Fibroblast of the aortic adventitia (primary cell): ENCODE measurements around the gene GDPGP1. TPM values are rescaled to one million over a fixed set of nuclear protein-coding genes. Genes with fewer than 3 reads are reported as not detected.
A peak's percentile ranks its signal among the peaks of the same experiment; 100 is the strongest.

ENCODE experiments used
- DNase-seq: peaks from one replicate; pipeline ENCODE4 v3.0.0-alpha.2; 2010; ENCODE audit warnings: low read depth
- H3K4me3 ChIP-seq: 2 replicates; pipeline ENCODE4 v1.5.1; 2011; ENCODE audit warnings: low read depth, mild to moderate bottlenecking, control low read depth, low read length, moderate library complexity
- CTCF ChIP-seq: IDR thresholded peaks from 2 replicates; pipeline ENCODE4 v1.5.1; 2011; ENCODE audit warnings: mild to moderate bottlenecking, low read length, control low read depth, inconsistent platforms; ENCODE audit not compliant: insufficient read depth
- total RNA-seq: library from RNA; depleted of rRNA; stranded (reverse); fragments of >200 nt; gene quantifications from 2 replicates; pipeline ENCODE4 v1.2.3, GENCODE V29; 2012; ENCODE audit warnings: low replicate concordance

The GDPGP1 gene
- total RNA-seq, 1 donor, result 9.6 TPM

GRCh38 chr15:90205886-90206285 is 28.1 kb upstream of the GDPGP1 start:
- no peak for DNase-seq
- no peak overlapping the region for H3K4me3 ChIP-seq
- no peak for TF ChIP-seq CTCF

- DNase-seq, result no peak
Measured at GRCh38 chr15:90207252-90207651, 26.8 kb upstream of the GDPGP1 start.

GRCh38 chr15:90208356-90208755 is 25.7 kb upstream of the GDPGP1 start:
- H3K4me3 ChIP-seq, result no peak overlapping the region
- DNase-seq, result no peak
- no peak for TF ChIP-seq CTCF

More at GRCh38 chr15:90207252-90207651, 26.8 kb upstream of the GDPGP1 start:
- TF ChIP-seq CTCF, result no peak
- no peak overlapping the region for H3K4me3 ChIP-seq

- DNase-seq, result no peak
- no peak for TF ChIP-seq CTCF
- no peak overlapping the region for H3K4me3 ChIP-seq
Measured at GRCh38 chr15:90209591-90209990, 24.4 kb upstream of the GDPGP1 start.

- DNase-seq, result no peak
- H3K4me3 ChIP-seq, result no peak overlapping the region
- no peak for TF ChIP-seq CTCF
Measured at GRCh38 chr15:90210593-90210992, 23.4 kb upstream of the GDPGP1 start.

- TF ChIP-seq CTCF, result no peak
- no peak for DNase-seq
- H3K4me3 ChIP-seq, result no peak overlapping the region
Measured at GRCh38 chr15:90211009-90211408, 23.0 kb upstream of the GDPGP1 start.

GRCh38 chr15:90211440-90212143 is 22.4 kb upstream of the GDPGP1 start:
- peak; percentile 65 for DNase-seq
- no peak for TF ChIP-seq CTCF
- no peak overlapping the region for H3K4me3 ChIP-seq
